Peyer's patch (tissue), 4 donors: ENCODE measurements around the gene CD46.

ENCODE experiments used
- CTCF ChIP-seq, 6 experiments: fragments of 450-650 bp in 4 of 6; fragments of 200-600 bp in 2 of 6; sonication (generic) in 1 of 6; IDR thresholded peaks; one replicate each; pipeline ENCODE4 v1.5.1; 2017 to 2019; ENCODE audit warnings: antibody characterized with exemption in 6 of 6, mild to moderate bottlenecking in 3 of 6, moderate library complexity in 1 of 6
- POLR2A ChIP-seq, 2 donors: fragments of 450-650 bp; IDR thresholded peaks; one replicate each; pipeline ENCODE4 v1.5.1; 2017; ENCODE audit warnings: antibody characterized with exemption in 2 of 2, mild to moderate bottlenecking in 2 of 2, moderate library complexity in 2 of 2

GRCh38 chr1:207820568-207821463, 69.0 kb downstream of the CD46 start:
- TF ChIP-seq CTCF (IDR thresholded peaks at IDR 0.05) (no peak), POLR2A (IDR thresholded peaks at IDR 0.05) (no peak)
